ENCODE data around the gene PTGER4.
"Not testable (repeated sequence)": the region's sequence is repeated elsewhere in the genome, so short reads cannot be mapped to it uniquely, and the experiment has no call there.

The PTGER4 gene

DNA sequence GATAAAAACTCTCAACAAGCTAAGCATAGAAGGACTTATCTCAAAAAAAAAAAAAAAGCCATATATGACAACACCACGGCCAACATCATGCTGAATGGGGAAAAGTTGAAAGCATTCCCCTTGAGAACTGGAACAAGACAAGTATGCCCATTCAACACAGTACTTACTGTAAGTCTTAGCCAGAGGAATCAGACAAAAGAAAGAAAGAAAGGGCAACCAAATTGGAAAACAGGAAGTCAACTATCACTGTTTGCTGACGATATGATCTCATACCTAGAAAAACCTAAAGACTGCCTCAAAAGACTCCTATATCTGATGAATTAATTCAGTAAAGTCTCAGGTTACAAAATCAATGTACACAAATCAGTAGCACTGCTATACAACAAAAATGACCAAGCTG lies 24.6 kb upstream of the PTGER4 start:
- CTCF ChIA-PET, result interaction anchor here (1.7 kb wide), 1 partner anchor 8 kb away, joined by 4 read pairs; no protein-coding TSS in a partner anchor
- TF ChIP-seq, protein P1, sequence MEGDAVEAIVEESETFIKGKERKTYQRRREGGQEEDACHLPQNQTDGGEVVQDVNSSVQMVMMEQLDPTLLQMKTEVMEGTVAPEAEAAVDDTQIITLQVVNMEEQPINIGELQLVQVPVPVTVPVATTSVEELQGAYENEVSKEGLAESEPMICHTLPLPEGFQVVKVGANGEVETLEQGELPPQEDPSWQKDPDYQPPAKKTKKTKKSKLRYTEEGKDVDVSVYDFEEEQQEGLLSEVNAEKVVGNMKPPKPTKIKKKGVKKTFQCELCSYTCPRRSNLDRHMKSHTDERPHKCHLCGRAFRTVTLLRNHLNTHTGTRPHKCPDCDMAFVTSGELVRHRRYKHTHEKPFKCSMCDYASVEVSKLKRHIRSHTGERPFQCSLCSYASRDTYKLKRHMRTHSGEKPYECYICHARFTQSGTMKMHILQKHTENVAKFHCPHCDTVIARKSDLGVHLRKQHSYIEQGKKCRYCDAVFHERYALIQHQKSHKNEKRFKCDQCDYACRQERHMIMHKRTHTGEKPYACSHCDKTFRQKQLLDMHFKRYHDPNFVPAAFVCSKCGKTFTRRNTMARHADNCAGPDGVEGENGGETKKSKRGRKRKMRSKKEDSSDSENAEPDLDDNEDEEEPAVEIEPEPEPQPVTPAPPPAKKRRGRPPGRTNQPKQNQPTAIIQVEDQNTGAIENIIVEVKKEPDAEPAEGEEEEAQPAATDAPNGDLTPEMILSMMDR (IDR thresholded peaks at IDR 0.05; ENCODE audit: control extremely low read depth, extremely low read depth, low read depth, missing control alignments), result no peak
- DNase-seq (ENCODE audit: extremely low spot score), result no peak
- POLR2A ChIA-PET, result no interaction called here

- CTCF ChIA-PET, result interaction anchor here (1.7 kb wide), 1 partner anchor 9 kb away, joined by 4 read pairs; no protein-coding TSS in a partner anchor
- DNase-seq (ENCODE audit: extremely low spot score); POLR2A ChIA-PET: not testable (repeated sequence)
Observed at GRCh38 chr5:40656091-40656490, 23.6 kb upstream of the PTGER4 start.

GRCh38 chr5:40656766-40657165 lies 22.9 kb upstream of the PTGER4 start:
- DNase-seq (ENCODE audit: extremely low spot score), result no peak
- POLR2A ChIA-PET, result no interaction called here
- CTCF ChIA-PET, result interaction anchor here (0.8 kb wide), 1 partner anchor 9 kb away, joined by 3 read pairs; no protein-coding TSS in a partner anchor
- TF ChIP-seq, protein P1 (IDR thresholded peaks at IDR 0.05; ENCODE audit: control extremely low read depth, extremely low read depth, low read depth, missing control alignments), result no peak

GRCh38 chr5:40660751-40661150 lies 19.0 kb upstream of the PTGER4 start:
- no peak for DNase-seq (ENCODE audit: extremely low spot score)
- POLR2A ChIA-PET, result no interaction called here
- CTCF ChIA-PET, result no interaction called here
- TF ChIP-seq, protein P1 (IDR thresholded peaks at IDR 0.05; ENCODE audit: control extremely low read depth, extremely low read depth, low read depth, missing control alignments), result no peak

- POLR2A ChIA-PET, result no interaction called here
- CTCF ChIA-PET, result interaction anchor here (1.2 to 1.8 kb wide), 4 partner anchors 8 to 23 kb away, joined by 3 to 5 read pairs (median 4); no protein-coding TSS in a partner anchor
- no peak for DNase-seq (ENCODE audit: extremely low spot score)
- TF ChIP-seq, protein P1 (IDR thresholded peaks at IDR 0.05; ENCODE audit: control extremely low read depth, extremely low read depth, low read depth, missing control alignments), result no peak
Observed at GRCh38 chr5:40665635-40666298, 13.9 kb upstream of the PTGER4 start.

- ChIA-PET CTCF (interaction anchor here (1.3 to 1.8 kb wide), 3 partner anchors 9 to 19 kb away, joined by 3 to 5 read pairs (median 4); no protein-coding TSS in a partner anchor), POLR2A (no interaction called here)
- DNase-seq (ENCODE audit: extremely low spot score), result no peak
- TF ChIP-seq, protein P1 (IDR thresholded peaks at IDR 0.05; ENCODE audit: control extremely low read depth, extremely low read depth, low read depth, missing control alignments), result no peak
Observed at GRCh38 chr5:40666657-40667056, 13.1 kb upstream of the PTGER4 start.

- TF ChIP-seq, protein P1 (IDR thresholded peaks at IDR 0.05; ENCODE audit: control extremely low read depth, extremely low read depth, low read depth, missing control alignments), result no peak
- ChIA-PET POLR2A (no interaction called here), CTCF (no interaction called here)
- DNase-seq (ENCODE audit: extremely low spot score), result no peak
Observed at GRCh38 chr5:40667161-40667663, 12.5 kb upstream of the PTGER4 start.

All from GM10248 (cell line).